ENCODE results near the gene CNPY1.
"Not testable (repeated sequence)": the region's sequence is repeated elsewhere in the genome, so short reads cannot be mapped to it uniquely, and the experiment has no call there.

CNPY1 gene

GRCh38 chr7:155530601-155531000 is 15.8 kb downstream of the CNPY1 start:
- DNase-seq: no peak

- DNase-seq: no peak
Measured at GRCh38 chr7:155529845-155530244, 16.5 kb downstream of the CNPY1 start.

- no peak for DNase-seq
Measured at GRCh38 chr7:155529346-155529745, 17.0 kb downstream of the CNPY1 start.

GRCh38 chr7:155527664-155528063 is 18.7 kb downstream of the CNPY1 start:
- DNase-seq: no peak

GRCh38 chr7:155526225-155526624 is 20.1 kb downstream of the CNPY1 start:
- no peak for DNase-seq

- no peak for DNase-seq
Measured at GRCh38 chr7:155524018-155524556, 22.3 kb downstream of the CNPY1 start.

- no peak for DNase-seq
Measured at GRCh38 chr7:155523168-155523675, 23.1 kb downstream of the CNPY1 start.

- no peak for DNase-seq
Measured at GRCh38 chr7:155521743-155522398, 24.5 kb downstream of the CNPY1 start.

- DNase-seq: no peak
Measured at GRCh38 chr7:155521007-155521742, 25.2 kb downstream of the CNPY1 start.

GRCh38 chr7:155520114-155520513 is 26.2 kb downstream of the CNPY1 start:
- no peak for DNase-seq

- DNase-seq: not testable (repeated sequence)
Measured at GRCh38 chr7:155519358-155519757, 27.0 kb downstream of the CNPY1 start.

- DNase-seq: no peak
Measured at GRCh38 chr7:155518633-155519032, 27.7 kb downstream of the CNPY1 start.

- no peak for DNase-seq
Measured at GRCh38 chr7:155517969-155518368, 28.4 kb downstream of the CNPY1 start.

- DNase-seq: no peak
Measured at GRCh38 chr7:155517452-155517851, 28.9 kb downstream of the CNPY1 start.

GRCh38 chr7:155516466-155516865 is 29.9 kb downstream of the CNPY1 start:
- DNase-seq: no peak

GRCh38 chr7:155515318-155515717 is 31.0 kb downstream of the CNPY1 start:
- no peak for DNase-seq

- no peak for DNase-seq
Measured at GRCh38 chr7:155514296-155514695, 32.1 kb downstream of the CNPY1 start.

- DNase-seq: no peak
Measured at GRCh38 chr7:155513543-155514285, 32.6 kb downstream of the CNPY1 start.

GRCh38 chr7:155512246-155512887 is 34.0 kb downstream of the CNPY1 start:
- DNase-seq: no peak

GRCh38 chr7:155511702-155511996 is 34.7 kb downstream of the CNPY1 start:
- no peak for DNase-seq

GRCh38 chr7:155510975-155511701 is 35.2 kb downstream of the CNPY1 start:
- no peak for DNase-seq
